NCI-H2107 treated with DMSO at 0.1 percent for 48 hours (cell line): ENCODE data around the gene KRTAP5-9.
"Not testable (repeated sequence)": the region's sequence is repeated elsewhere in the genome, so short reads cannot be mapped to it uniquely, and the experiment has no call there.

Experiments
- DNase-seq: peaks from one replicate; lab custom pipeline; 2025; ENCODE audit not compliant: unreplicated experiment; lab: John Stamatoyannopoulos, UW

Gene KRTAP5-9

GRCh38 chr11:71581826-71582225 is 33.6 kb downstream of the KRTAP5-9 start:
- no peak for DNase-seq

- DNase-seq, result no peak
Measured at GRCh38 chr11:71582309-71582895, 34.2 kb downstream of the KRTAP5-9 start, which contains the start of gene KRTAP5-11. Gene KRTAP5-11, minus strand, starts transcription at chr11:71582875. Its CDS starts 38 bp downstream, at chr11:71582837.

- not testable (repeated sequence) for DNase-seq
Measured at GRCh38 chr11:71582969-71583368, 34.7 kb downstream of the KRTAP5-9 start.

- DNase-seq, result not testable (repeated sequence)
Measured at GRCh38 chr11:71585673-71586072, 37.5 kb downstream of the KRTAP5-9 start.

- not testable (repeated sequence) for DNase-seq
Measured at GRCh38 chr11:71588314-71588713, 40.1 kb downstream of the KRTAP5-9 start.

GRCh38 chr11:71588822-71589545 is 40.8 kb downstream of the KRTAP5-9 start:
- DNase-seq, result not testable (repeated sequence)

GRCh38 chr11:71589546-71589920 is 41.3 kb downstream of the KRTAP5-9 start:
- DNase-seq, result not testable (repeated sequence)
